Activated B cell treated with CpG ODN at 0.5 μM for 24 hours (primary cell): Measurements from ENCODE around the gene RPF1. TPM values are rescaled to one million over a fixed set of nuclear protein-coding genes. Genes with fewer than 3 reads are reported as not detected.

ENCODE experiments used
- ATAC-seq: fragments of 200-7000 bp; cut with Tn5 transposase; one replicate; pipeline ENCODE4 v1.10.0; 2021; ENCODE audit warnings: low read depth, mild to moderate bottlenecking, moderate library complexity
- CTCF ChIA-PET: fragments of 350-600 bp; sonication (Branson Sonifier 250); formaldehyde crosslinking; loops from one replicate; lab custom pipeline; 2021; ENCODE audit warnings: antibody characterized with exemption; lab: Charles Lee
- POLR2A ChIA-PET: fragments of 350-600 bp; sonication (Branson Sonifier 250); formaldehyde crosslinking; loops from one replicate; lab custom pipeline; 2021; ENCODE audit warnings: antibody characterized with exemption; lab: Charles Lee
- DNase-seq: peaks from one replicate; pipeline ENCODE4 v3.0.0; 2022
- H3K27ac Mint-ChIP-seq: one replicate; pipeline ENCODE4 v1.8.0; 2020; ENCODE audit warnings: mixed read lengths
- H3K27me3 Mint-ChIP-seq: one replicate; pipeline ENCODE4 v1.8.0; 2021; ENCODE audit warnings: mixed read lengths
- H3K36me3 Mint-ChIP-seq: one replicate; pipeline ENCODE4 v1.8.0; 2021; ENCODE audit warnings: low read depth, mixed read lengths
- H3K4me1 Mint-ChIP-seq: one replicate; pipeline ENCODE4 v1.8.0; 2021; ENCODE audit warnings: mixed read lengths
- H3K4me3 Mint-ChIP-seq: one replicate; pipeline ENCODE4 v1.8.0; 2020; ENCODE audit warnings: mild to moderate bottlenecking, mixed read lengths
- H3K9me3 Mint-ChIP-seq: one replicate; pipeline ENCODE4 v1.8.0; 2020; ENCODE audit warnings: mixed read lengths
- intact Hi-C: fragments of 100-400 bp; cut with micrococcal nuclease; formaldehyde crosslinking; loops from one replicate; pipeline ENCODE4 v1.15.1; 2024
- total RNA-seq: library from RNA; stranded (reverse); gene quantifications from 2 replicates; pipeline ENCODE4 v1.2.3, GENCODE V29; 2022
- TF ChIP-seq, protein P1 (sequence below): fragments of 200-600 bp; IDR thresholded peaks from one replicate; pipeline ENCODE4 v1.8.0; 2022; ENCODE audit warnings: antibody characterized with exemption, mild to moderate bottlenecking

RPF1 gene
- total RNA-seq, 1 donor from 2014 or later = 42.8 TPM

DNA sequence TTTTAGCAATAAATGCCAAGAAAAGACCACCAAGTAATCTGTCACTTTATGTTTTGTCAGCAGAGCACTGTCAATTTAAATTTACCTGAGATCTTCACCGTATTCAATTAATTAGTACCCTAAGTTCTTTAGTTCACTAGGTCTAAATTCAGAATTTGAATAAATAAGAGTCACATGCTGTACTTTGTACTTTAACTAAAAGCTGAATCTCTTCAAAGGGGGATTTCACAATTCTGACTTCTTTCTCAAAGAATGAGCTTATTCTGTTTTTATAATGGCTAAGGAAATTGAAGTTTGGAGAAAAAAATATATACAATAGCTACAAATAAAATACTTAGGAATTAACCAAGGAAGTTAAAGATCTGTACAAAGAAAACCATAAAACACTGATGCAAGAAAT, 29.4 kb downstream of the RPF1 start:
- ChIA-PET POLR2A (no interaction called here), CTCF (no interaction called here)
- Mint-ChIP-seq H3K9me3 (peaks cover 5% of the 10 kb centered on the region), H3K4me3 (no peak overlapping the region), H3K27ac (no peak overlapping the region), H3K36me3 (peaks cover 17% of the 10 kb centered on the region), H3K27me3 (no peaks in the 10 kb centered on the region), H3K4me1 (peaks cover 23% of the 10 kb centered on the region)
- TF ChIP-seq, protein P1, sequence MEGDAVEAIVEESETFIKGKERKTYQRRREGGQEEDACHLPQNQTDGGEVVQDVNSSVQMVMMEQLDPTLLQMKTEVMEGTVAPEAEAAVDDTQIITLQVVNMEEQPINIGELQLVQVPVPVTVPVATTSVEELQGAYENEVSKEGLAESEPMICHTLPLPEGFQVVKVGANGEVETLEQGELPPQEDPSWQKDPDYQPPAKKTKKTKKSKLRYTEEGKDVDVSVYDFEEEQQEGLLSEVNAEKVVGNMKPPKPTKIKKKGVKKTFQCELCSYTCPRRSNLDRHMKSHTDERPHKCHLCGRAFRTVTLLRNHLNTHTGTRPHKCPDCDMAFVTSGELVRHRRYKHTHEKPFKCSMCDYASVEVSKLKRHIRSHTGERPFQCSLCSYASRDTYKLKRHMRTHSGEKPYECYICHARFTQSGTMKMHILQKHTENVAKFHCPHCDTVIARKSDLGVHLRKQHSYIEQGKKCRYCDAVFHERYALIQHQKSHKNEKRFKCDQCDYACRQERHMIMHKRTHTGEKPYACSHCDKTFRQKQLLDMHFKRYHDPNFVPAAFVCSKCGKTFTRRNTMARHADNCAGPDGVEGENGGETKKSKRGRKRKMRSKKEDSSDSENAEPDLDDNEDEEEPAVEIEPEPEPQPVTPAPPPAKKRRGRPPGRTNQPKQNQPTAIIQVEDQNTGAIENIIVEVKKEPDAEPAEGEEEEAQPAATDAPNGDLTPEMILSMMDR = no peak
- intact Hi-C loops = loop anchor here (5.0 to 10.0 kb wide), 2 partner anchors 351 to 486 kb away; partner anchors contain the start of gene MCOLN2
- DNase-seq = no peak
- no peak for ATAC-seq

DNA sequence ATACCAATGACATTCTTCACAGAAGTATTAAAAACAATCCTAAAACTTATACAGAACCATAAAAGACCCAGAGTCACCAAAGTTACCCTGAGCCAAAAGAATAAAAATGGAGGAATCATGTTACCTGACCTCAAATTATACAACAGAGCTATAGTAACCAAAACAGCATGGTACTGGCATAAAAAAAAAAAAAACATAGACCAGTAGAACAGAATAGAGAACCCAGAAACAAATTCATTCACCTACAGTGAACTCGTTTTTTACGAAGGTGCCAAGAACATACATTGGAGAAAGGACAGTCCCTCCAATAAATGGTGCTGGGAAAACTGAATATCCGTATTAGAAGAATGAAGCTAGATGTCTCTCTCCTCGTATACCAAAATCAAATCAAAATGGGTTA, 30.0 kb downstream of the RPF1 start:
- ChIA-PET CTCF (no interaction called here), POLR2A (no interaction called here)
- intact Hi-C loops = loop anchor here (5.0 to 10.0 kb wide), 2 partner anchors 352 to 486 kb away; partner anchors contain the start of gene MCOLN2
- H3K27me3 Mint-ChIP-seq = no peaks in the 10 kb centered on the region
- H3K4me1 Mint-ChIP-seq = peaks cover 18% of the 10 kb centered on the region
- DNase-seq = no peak
- H3K9me3 Mint-ChIP-seq = peaks cover 5% of the 10 kb centered on the region
- peaks cover 17% of the 10 kb centered on the region for H3K36me3 Mint-ChIP-seq
- ATAC-seq = no peak
- TF ChIP-seq, protein P1 = no peak
- H3K27ac Mint-ChIP-seq = no peak overlapping the region
- H3K4me3 Mint-ChIP-seq = no peak overlapping the region

DNA sequence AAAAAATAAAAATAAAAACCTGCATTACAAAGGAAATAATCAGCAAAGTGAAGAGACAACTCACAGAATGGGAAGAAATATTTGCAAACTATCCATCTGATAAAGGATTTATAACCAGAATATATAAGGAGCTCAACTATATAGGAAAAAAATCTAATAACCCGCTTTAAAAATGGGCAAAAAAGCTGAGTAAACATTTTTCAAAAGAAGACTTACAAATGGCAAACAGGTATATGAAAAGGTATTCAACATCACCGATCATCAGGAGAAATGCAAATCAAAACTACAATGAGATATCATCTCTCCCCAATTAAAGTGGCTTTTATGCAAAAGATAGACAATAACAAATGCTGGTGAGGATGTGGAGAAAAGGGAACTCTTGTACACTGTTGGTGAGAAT, 31.1 kb downstream of the RPF1 start:
- CTCF ChIA-PET = no interaction called here

DNA sequence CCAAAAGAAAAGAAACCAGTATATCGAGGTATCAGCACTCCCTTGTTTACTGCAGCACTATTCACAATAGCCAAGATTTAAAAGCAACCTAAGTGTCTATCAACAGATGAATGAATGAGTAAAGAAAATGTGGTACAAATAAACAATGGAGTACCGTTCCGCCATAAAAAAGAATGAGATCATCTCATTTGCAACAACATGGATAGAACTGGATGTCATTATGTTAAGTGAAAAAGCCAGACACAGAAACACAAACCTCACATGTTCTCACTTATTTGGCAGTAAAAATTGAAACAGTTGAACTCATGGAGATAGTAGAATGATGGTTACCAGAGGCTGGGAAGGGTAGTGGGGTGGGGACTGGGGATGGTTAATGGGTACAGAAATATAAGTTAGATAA, 31.6 kb downstream of the RPF1 start:
- ChIA-PET POLR2A (no interaction called here), CTCF (no interaction called here)
- H3K9me3 Mint-ChIP-seq = peaks cover 5% of the 10 kb centered on the region
- no peak overlapping the region for H3K27ac Mint-ChIP-seq
- intact Hi-C loops = no loop called here
- no peak for DNase-seq
- H3K27me3 Mint-ChIP-seq = no peaks in the 10 kb centered on the region
- no peak overlapping the region for H3K4me3 Mint-ChIP-seq
- no peak for ATAC-seq
- TF ChIP-seq, protein P1 = no peak
- H3K36me3 Mint-ChIP-seq = peaks cover 10% of the 10 kb centered on the region
- peaks cover 5% of the 10 kb centered on the region for H3K4me1 Mint-ChIP-seq

More for the DNA sequence above, 31.1 kb downstream of the RPF1 start:
- Mint-ChIP-seq H3K27ac (no peak overlapping the region), H3K27me3 (no peaks in the 10 kb centered on the region), H3K4me3 (no peak overlapping the region), H3K36me3 (peaks cover 15% of the 10 kb centered on the region), H3K9me3 (peaks cover 5% of the 10 kb centered on the region), H3K4me1 (peaks cover 7% of the 10 kb centered on the region)
- TF ChIP-seq, protein P1 = no peak
- no peak for DNase-seq
- ATAC-seq = no peak
- POLR2A ChIA-PET = no interaction called here
- intact Hi-C loops = no loop called here

DNA sequence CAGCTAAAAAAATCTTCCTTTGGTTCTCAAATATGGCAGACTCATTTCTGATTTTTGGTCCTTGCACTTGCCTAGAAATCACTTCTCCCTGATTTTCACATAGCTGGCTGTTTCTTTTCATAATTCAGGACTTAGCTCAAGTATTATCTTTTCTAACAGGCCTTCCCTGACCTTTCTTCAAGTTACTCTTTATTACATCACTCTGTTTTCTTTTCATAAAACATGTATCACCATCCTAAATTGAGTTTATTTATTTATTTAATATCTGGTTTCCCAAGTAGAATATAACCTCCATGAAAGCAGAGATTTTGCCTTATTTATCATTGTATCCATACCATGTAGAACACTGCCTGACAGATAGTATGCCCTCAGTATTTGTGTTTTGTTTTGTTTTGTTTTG, 45.5 kb downstream of the RPF1 start:
- intact Hi-C loops = no loop called here
- TF ChIP-seq, protein P1 = no peak
- Mint-ChIP-seq H3K4me3 (no peak overlapping the region), H3K27ac (no peak overlapping the region), H3K4me1 (no peaks in the 10 kb centered on the region), H3K36me3 (peaks cover 4% of the 10 kb centered on the region), H3K27me3 (no peaks in the 10 kb centered on the region), H3K9me3 (no peaks in the 10 kb centered on the region)
- ChIA-PET POLR2A (no interaction called here), CTCF (no interaction called here)
- ATAC-seq = no peak
- DNase-seq = no peak
